HepG2 (cell line): ENCODE results near the gene ELP2. TPM values are rescaled to one million over a fixed set of nuclear protein-coding genes. Genes with fewer than 3 reads are reported as not detected.

Experiments
- ATRX ChIP-seq: sonication (generic); formaldehyde crosslinking; IDR thresholded peaks from 2 replicates; pipeline ENCODE4 v1.4.0; 2020; ENCODE audit warnings: missing genetic modification reagents, borderline replicate concordance
- DDIT3 ChIP-seq: sonication (generic); formaldehyde crosslinking; IDR thresholded peaks from 2 replicates; pipeline ENCODE4 v1.4.0; 2020; ENCODE audit warnings: mild to moderate bottlenecking, missing genetic modification reagents
- DZIP1 ChIP-seq: sonication (generic); formaldehyde crosslinking; IDR thresholded peaks from 2 replicates; pipeline ENCODE4 v1.5.0; 2020; ENCODE audit warnings: mild to moderate bottlenecking, missing genetic modification reagents
- FOXA1 ChIP-seq, 2 experiments: fragments of 450-650 bp in 1 of 2; sonication (generic) in 1 of 2; formaldehyde crosslinking in 1 of 2; IDR thresholded peaks; 2 replicates each; pipeline versions ENCODE4 v1.4.0 to v1.6.1; 2016 to 2020; ENCODE audit warnings: missing genetic modification reagents in 1 of 2
- GABPB1 ChIP-seq: IDR thresholded peaks from 2 replicates; pipeline ENCODE4 v1.6.1; 2016; ENCODE audit warnings: mild to moderate bottlenecking, missing genetic modification reagents, moderate library complexity, missing compliant biosample characterization
- GPN1 ChIP-seq: sonication (generic); formaldehyde crosslinking; IDR thresholded peaks from 2 replicates; pipeline ENCODE4 v1.5.1; 2020; ENCODE audit warnings: missing genetic modification reagents, borderline replicate concordance
- HBP1 ChIP-seq: IDR thresholded peaks from 2 replicates; pipeline ENCODE4 v1.6.1; 2016; ENCODE audit warnings: low read depth, control low read depth
- KMT2A ChIP-seq: sonication (generic); formaldehyde crosslinking; IDR thresholded peaks from 2 replicates; pipeline ENCODE4 v1.4.0; 2020; ENCODE audit warnings: missing genetic modification reagents
- MLLT10 ChIP-seq: sonication (generic); formaldehyde crosslinking; IDR thresholded peaks from 2 replicates; pipeline ENCODE4 v1.4.0; 2020; ENCODE audit warnings: missing genetic modification reagents
- SRF ChIP-seq: IDR thresholded peaks from 2 replicates; pipeline ENCODE4 v1.6.1; 2011; ENCODE audit warnings: mild to moderate bottlenecking, low read depth, low read length, moderate library complexity
- U2AF2 ChIP-seq: fragments of 200-400 bp; formaldehyde crosslinking; IDR thresholded peaks from 2 replicates; pipeline ENCODE4 v1.6.1; 2017; ENCODE audit warnings: low read depth, mild to moderate bottlenecking, low read length
- ZBTB26 ChIP-seq: IDR thresholded peaks from 2 replicates; pipeline ENCODE4 v1.6.1; 2016; ENCODE audit warnings: missing compliant biosample characterization, missing genetic modification reagents, borderline replicate concordance
- ZFP36L2 ChIP-seq: sonication (generic); formaldehyde crosslinking; IDR thresholded peaks from 2 replicates; pipeline ENCODE4 v1.4.0; 2020; ENCODE audit warnings: missing genetic modification reagents
- ZFP82 ChIP-seq: sonication (generic); formaldehyde crosslinking; IDR thresholded peaks from 2 replicates; pipeline ENCODE4 v1.5.1; 2020; ENCODE audit warnings: mild to moderate bottlenecking, missing genetic modification reagents, borderline replicate concordance
- ZNF543 ChIP-seq: sonication (generic); formaldehyde crosslinking; IDR thresholded peaks from 2 replicates; pipeline ENCODE4 v1.4.0; 2020; ENCODE audit warnings: mild to moderate bottlenecking, missing genetic modification reagents
- ZNF597 ChIP-seq: sonication (generic); formaldehyde crosslinking; IDR thresholded peaks from 2 replicates; pipeline ENCODE4 v1.5.0; 2020; ENCODE audit warnings: missing genetic modification reagents
- ZNF780A ChIP-seq: sonication (generic); formaldehyde crosslinking; IDR thresholded peaks from 2 replicates; pipeline ENCODE4 v1.8.0; 2022; ENCODE audit warnings: mild to moderate bottlenecking, missing genetic modification reagents, moderate library complexity
- ZNF841 ChIP-seq: sonication (generic); formaldehyde crosslinking; IDR thresholded peaks from 2 replicates; pipeline ENCODE4 v1.8.1; 2023; ENCODE audit warnings: missing genetic modification reagents, borderline replicate concordance
- polyA plus RNA-seq, 8 experiments: library from polyadenylated mRNA; depleted of rRNA in 3 of 8; stranded (reverse) in 7 of 8; unstranded in 1 of 8; fragments of >200 nt; fragmentation: Illumina TruSeq in 4 of 8; extraction: Trizol in 4 of 8; gene quantifications; 2 replicates each; pipeline versions ENCODE4 v1.2.1 to v1.2.3, GENCODE V29; 2011 to 2016; ENCODE audit warnings: low read depth in 4 of 8, missing spikeins in 1 of 8, mixed read lengths in 1 of 8; ENCODE audit not compliant: insufficient read depth in 1 of 8
- total RNA-seq, 5 experiments: library from RNA; depleted of rRNA; stranded (reverse); fragments of >200 nt; fragmentation: Illumina TruSeq; extraction: Trizol; gene quantifications; 2 replicates each; pipeline ENCODE4 v1.2.3, GENCODE V29; 2016; ENCODE audit warnings: low read depth in 1 of 5
- TF ChIP-seq, protein P1 (sequence below): sonication (generic); formaldehyde crosslinking; IDR thresholded peaks from 2 replicates; pipeline ENCODE4; 2020; ENCODE audit warnings: missing genetic modification reagents, mild to moderate bottlenecking, borderline replicate concordance

The ELP2 gene
- total and polyA plus RNA-seq, 2 of the 13 experiments (the other 11 are each of a cell fraction or from before 2014, with no cell fraction given), result 98.7 to 100 TPM

GRCh38 chr18:36130039-36130831 lies 536 bp downstream of the ELP2 start (continued):
- no peak for TF ChIP-seq FOXA1 (IDR thresholded peaks at IDR 0.05)
- TF ChIP-seq FOXA1 (CRISPR knock-in tag; IDR thresholded peaks at IDR 0.05), result peak; percentile 2; the same call in 1 of the 2 replicates
- 0 out of 2 replicates have a peak, but pooled peaks have one; percentile 1 for TF ChIP-seq ZNF780A
- no peak for TF ChIP-seq ZBTB26 (CRISPR knock-in tag)
- no peak for TF ChIP-seq ZNF597 (CRISPR knock-in tag)
- no peak for TF ChIP-seq ZNF841 (CRISPR knock-in tag)
- no peak for TF ChIP-seq ATRX (CRISPR knock-in tag)
- no peak for TF ChIP-seq ZFP36L2
- TF ChIP-seq, protein P1, sequence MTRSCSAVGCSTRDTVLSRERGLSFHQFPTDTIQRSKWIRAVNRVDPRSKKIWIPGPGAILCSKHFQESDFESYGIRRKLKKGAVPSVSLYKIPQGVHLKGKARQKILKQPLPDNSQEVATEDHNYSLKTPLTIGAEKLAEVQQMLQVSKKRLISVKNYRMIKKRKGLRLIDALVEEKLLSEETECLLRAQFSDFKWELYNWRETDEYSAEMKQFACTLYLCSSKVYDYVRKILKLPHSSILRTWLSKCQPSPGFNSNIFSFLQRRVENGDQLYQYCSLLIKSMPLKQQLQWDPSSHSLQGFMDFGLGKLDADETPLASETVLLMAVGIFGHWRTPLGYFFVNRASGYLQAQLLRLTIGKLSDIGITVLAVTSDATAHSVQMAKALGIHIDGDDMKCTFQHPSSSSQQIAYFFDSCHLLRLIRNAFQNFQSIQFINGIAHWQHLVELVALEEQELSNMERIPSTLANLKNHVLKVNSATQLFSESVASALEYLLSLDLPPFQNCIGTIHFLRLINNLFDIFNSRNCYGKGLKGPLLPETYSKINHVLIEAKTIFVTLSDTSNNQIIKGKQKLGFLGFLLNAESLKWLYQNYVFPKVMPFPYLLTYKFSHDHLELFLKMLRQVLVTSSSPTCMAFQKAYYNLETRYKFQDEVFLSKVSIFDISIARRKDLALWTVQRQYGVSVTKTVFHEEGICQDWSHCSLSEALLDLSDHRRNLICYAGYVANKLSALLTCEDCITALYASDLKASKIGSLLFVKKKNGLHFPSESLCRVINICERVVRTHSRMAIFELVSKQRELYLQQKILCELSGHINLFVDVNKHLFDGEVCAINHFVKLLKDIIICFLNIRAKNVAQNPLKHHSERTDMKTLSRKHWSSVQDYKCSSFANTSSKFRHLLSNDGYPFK (CRISPR knock-in tag), result no peak
- TF ChIP-seq U2AF2, result no peak
- TF ChIP-seq DZIP1 (CRISPR knock-in tag), result no peak
- TF ChIP-seq GABPB1 (CRISPR knock-in tag), result no peak
- no peak for TF ChIP-seq ZFP82 (CRISPR knock-in tag)
- no peak for TF ChIP-seq DDIT3 (CRISPR knock-in tag)
- no peak for TF ChIP-seq SRF
- TF ChIP-seq HBP1 (CRISPR knock-in tag), result 0 out of 2 replicates have a peak, but pooled peaks have one; percentile 4
- TF ChIP-seq KMT2A (CRISPR knock-in tag), result peak; percentile 7; the same call in 1 of the 2 replicates
- TF ChIP-seq ZNF543 (CRISPR knock-in tag), result no peak; the same call in 1 of the 2 replicates
- TF ChIP-seq GPN1 (CRISPR knock-in tag), result no peak
- no peak for TF ChIP-seq MLLT10 (CRISPR knock-in tag)
